HL-60 (cell line): ENCODE measurements around the gene PIK3C3.

Experiments used
- GABPA ChIP-seq: IDR thresholded peaks from 2 replicates; pipeline ENCODE4 v1.6.1; 2012; ENCODE audit warnings: low read depth
- POLR2AphosphoS5 ChIP-seq: IDR thresholded peaks from 2 replicates; pipeline ENCODE4 v1.6.1; 2012; ENCODE audit warnings: low read depth
- REST ChIP-seq: IDR thresholded peaks from 2 replicates; pipeline ENCODE4 v1.6.1; 2012; ENCODE audit warnings: low read depth; ENCODE audit not compliant: insufficient replicate concordance
- SPI1 ChIP-seq: IDR thresholded peaks from 2 replicates; pipeline ENCODE4 v1.6.1; 2012; ENCODE audit warnings: low read depth, mild to moderate bottlenecking, borderline replicate concordance
- TF ChIP-seq, protein P1 (sequence below): IDR thresholded peaks from one replicate; pipeline ENCODE4 v1.5.1; 2011; ENCODE audit warnings: low read length, control low read depth, inconsistent platforms; ENCODE audit not compliant: insufficient read depth

- no peak for TF ChIP-seq GABPA
- TF ChIP-seq, protein P1, sequence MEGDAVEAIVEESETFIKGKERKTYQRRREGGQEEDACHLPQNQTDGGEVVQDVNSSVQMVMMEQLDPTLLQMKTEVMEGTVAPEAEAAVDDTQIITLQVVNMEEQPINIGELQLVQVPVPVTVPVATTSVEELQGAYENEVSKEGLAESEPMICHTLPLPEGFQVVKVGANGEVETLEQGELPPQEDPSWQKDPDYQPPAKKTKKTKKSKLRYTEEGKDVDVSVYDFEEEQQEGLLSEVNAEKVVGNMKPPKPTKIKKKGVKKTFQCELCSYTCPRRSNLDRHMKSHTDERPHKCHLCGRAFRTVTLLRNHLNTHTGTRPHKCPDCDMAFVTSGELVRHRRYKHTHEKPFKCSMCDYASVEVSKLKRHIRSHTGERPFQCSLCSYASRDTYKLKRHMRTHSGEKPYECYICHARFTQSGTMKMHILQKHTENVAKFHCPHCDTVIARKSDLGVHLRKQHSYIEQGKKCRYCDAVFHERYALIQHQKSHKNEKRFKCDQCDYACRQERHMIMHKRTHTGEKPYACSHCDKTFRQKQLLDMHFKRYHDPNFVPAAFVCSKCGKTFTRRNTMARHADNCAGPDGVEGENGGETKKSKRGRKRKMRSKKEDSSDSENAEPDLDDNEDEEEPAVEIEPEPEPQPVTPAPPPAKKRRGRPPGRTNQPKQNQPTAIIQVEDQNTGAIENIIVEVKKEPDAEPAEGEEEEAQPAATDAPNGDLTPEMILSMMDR = no peak
- no peak for TF ChIP-seq POLR2AphosphoS5
- TF ChIP-seq REST = no peak
- no peak for TF ChIP-seq SPI1
Measured at GRCh38 chr18:41999751-42000150, 44.7 kb downstream of the PIK3C3 start.
